HL-60 (cell line): ENCODE results near the gene LKAAEAR1.

Source experiments
- DNase-seq, 2 experiments: peaks; one replicate each; pipeline ENCODE4 v3.0.0-alpha.2; 2010 to 2020; ENCODE audit warnings: low read depth in 1 of 2, low spot score in 1 of 2
- H3K27ac ChIP-seq: fragments of 250-450 bp; sonication (Bioruptor Pico); replicated peaks from 2 replicates; pipeline ENCODE4 v1.5.1; 2020; ENCODE audit warnings: mild to moderate bottlenecking, moderate library complexity
- H3K27me3 ChIP-seq: fragments of 250-450 bp; sonication (Bioruptor Pico); 2 replicates; pipeline ENCODE4 v1.5.1; 2021; ENCODE audit warnings: mild to moderate bottlenecking, moderate library complexity; ENCODE audit not compliant: insufficient read depth, poor library complexity, severe bottlenecking
- H3K4me3 ChIP-seq: replicated peaks from 2 replicates; pipeline ENCODE4 v1.5.1; 2011; ENCODE audit warnings: mild to moderate bottlenecking, control low read depth, low read length; ENCODE audit not compliant: insufficient read depth
- GABPA ChIP-seq: IDR thresholded peaks from 2 replicates; pipeline ENCODE4 v1.6.1; 2012; ENCODE audit warnings: low read depth
- POLR2AphosphoS5 ChIP-seq: IDR thresholded peaks from 2 replicates; pipeline ENCODE4 v1.6.1; 2012; ENCODE audit warnings: low read depth
- SPI1 ChIP-seq: IDR thresholded peaks from 2 replicates; pipeline ENCODE4 v1.6.1; 2012; ENCODE audit warnings: low read depth, mild to moderate bottlenecking, borderline replicate concordance
- TF ChIP-seq, protein P1 (sequence below): IDR thresholded peaks from one replicate; pipeline ENCODE4 v1.5.1; 2011; ENCODE audit warnings: low read length, control low read depth, inconsistent platforms; ENCODE audit not compliant: insufficient read depth
- TF ChIP-seq, protein P2 (sequence below): IDR thresholded peaks from 2 replicates; pipeline ENCODE4 v1.6.1; 2012; ENCODE audit warnings: low read depth; ENCODE audit not compliant: insufficient replicate concordance

LKAAEAR1 gene

DNA sequence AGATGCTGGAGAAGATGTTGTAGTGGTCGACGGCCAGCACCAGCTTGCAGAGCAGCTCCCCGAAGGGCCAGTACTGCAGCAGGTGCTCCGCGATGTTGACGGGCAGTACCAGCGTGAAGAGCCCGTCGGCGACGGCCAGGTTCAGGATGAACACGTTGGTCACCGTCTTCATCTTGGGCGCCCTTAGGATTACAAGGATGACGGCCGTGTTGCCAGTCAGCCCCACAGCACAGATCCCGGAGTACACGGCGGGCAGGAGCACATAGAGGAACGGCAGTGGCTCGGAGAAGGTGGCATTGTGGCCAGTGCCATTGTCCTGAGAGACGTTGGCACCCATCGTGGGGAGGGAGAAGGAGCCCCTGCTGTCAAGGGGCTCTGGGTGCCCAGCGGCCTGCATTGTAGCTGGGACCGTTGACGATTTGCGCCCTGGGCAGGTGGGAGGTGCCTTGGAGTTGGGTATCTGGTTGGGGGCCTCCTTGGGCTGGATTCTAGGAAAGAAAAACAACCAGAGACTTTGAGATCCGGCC lies 22.3 kb upstream of the LKAAEAR1 start:
- TF ChIP-seq, protein P1, sequence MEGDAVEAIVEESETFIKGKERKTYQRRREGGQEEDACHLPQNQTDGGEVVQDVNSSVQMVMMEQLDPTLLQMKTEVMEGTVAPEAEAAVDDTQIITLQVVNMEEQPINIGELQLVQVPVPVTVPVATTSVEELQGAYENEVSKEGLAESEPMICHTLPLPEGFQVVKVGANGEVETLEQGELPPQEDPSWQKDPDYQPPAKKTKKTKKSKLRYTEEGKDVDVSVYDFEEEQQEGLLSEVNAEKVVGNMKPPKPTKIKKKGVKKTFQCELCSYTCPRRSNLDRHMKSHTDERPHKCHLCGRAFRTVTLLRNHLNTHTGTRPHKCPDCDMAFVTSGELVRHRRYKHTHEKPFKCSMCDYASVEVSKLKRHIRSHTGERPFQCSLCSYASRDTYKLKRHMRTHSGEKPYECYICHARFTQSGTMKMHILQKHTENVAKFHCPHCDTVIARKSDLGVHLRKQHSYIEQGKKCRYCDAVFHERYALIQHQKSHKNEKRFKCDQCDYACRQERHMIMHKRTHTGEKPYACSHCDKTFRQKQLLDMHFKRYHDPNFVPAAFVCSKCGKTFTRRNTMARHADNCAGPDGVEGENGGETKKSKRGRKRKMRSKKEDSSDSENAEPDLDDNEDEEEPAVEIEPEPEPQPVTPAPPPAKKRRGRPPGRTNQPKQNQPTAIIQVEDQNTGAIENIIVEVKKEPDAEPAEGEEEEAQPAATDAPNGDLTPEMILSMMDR = no peak
- TF ChIP-seq, protein P2, sequence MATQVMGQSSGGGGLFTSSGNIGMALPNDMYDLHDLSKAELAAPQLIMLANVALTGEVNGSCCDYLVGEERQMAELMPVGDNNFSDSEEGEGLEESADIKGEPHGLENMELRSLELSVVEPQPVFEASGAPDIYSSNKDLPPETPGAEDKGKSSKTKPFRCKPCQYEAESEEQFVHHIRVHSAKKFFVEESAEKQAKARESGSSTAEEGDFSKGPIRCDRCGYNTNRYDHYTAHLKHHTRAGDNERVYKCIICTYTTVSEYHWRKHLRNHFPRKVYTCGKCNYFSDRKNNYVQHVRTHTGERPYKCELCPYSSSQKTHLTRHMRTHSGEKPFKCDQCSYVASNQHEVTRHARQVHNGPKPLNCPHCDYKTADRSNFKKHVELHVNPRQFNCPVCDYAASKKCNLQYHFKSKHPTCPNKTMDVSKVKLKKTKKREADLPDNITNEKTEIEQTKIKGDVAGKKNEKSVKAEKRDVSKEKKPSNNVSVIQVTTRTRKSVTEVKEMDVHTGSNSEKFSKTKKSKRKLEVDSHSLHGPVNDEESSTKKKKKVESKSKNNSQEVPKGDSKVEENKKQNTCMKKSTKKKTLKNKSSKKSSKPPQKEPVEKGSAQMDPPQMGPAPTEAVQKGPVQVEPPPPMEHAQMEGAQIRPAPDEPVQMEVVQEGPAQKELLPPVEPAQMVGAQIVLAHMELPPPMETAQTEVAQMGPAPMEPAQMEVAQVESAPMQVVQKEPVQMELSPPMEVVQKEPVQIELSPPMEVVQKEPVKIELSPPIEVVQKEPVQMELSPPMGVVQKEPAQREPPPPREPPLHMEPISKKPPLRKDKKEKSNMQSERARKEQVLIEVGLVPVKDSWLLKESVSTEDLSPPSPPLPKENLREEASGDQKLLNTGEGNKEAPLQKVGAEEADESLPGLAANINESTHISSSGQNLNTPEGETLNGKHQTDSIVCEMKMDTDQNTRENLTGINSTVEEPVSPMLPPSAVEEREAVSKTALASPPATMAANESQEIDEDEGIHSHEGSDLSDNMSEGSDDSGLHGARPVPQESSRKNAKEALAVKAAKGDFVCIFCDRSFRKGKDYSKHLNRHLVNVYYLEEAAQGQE = no peak
- TF ChIP-seq GABPA (no peak), POLR2AphosphoS5 (no peak), SPI1 (no peak)
- H3K4me3 ChIP-seq = no peak overlapping the region
- H3K27me3 ChIP-seq = peaks cover 6% of the 10 kb centered on the region
- no peak overlapping the region for H3K27ac ChIP-seq
- no peak for DNase-seq

DNA sequence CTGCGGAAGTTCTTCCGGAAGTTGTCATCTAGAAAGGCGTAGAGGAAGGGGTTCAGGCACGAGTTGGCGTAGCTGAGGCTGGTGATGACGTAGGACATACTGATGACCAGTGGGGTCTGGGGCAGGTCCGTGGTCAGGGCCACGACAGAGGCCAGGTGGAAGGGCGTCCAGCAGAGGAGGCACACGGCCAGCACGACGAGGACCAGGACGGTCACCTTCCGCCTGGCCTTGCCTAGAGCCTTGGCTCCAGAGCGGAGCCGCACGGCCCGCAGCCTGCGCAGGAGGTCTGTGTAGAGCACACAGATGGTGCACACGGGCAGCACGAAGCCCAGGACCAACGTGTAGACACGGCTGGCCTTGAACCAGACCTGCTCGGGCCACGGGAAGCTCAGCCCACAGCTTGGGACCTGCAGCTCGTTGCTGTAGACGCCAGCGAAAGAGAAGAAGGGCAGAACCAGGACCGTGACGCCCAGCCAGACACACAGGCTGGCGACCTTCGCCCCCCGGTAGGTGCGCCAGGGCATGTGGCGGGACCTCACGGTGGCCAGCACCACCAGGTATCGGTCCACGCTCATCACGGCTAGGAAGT lies 21.7 kb upstream of the LKAAEAR1 start:
- H3K27ac ChIP-seq = no peak overlapping the region
- H3K4me3 ChIP-seq = no peak overlapping the region
- peaks cover 6% of the 10 kb centered on the region for H3K27me3 ChIP-seq
- TF ChIP-seq GABPA = no peak
- TF ChIP-seq, protein P2 = no peak
- TF ChIP-seq, protein P1 = no peak
- no peak for TF ChIP-seq SPI1
- TF ChIP-seq POLR2AphosphoS5 = no peak
- DNase-seq = no peak

DNA sequence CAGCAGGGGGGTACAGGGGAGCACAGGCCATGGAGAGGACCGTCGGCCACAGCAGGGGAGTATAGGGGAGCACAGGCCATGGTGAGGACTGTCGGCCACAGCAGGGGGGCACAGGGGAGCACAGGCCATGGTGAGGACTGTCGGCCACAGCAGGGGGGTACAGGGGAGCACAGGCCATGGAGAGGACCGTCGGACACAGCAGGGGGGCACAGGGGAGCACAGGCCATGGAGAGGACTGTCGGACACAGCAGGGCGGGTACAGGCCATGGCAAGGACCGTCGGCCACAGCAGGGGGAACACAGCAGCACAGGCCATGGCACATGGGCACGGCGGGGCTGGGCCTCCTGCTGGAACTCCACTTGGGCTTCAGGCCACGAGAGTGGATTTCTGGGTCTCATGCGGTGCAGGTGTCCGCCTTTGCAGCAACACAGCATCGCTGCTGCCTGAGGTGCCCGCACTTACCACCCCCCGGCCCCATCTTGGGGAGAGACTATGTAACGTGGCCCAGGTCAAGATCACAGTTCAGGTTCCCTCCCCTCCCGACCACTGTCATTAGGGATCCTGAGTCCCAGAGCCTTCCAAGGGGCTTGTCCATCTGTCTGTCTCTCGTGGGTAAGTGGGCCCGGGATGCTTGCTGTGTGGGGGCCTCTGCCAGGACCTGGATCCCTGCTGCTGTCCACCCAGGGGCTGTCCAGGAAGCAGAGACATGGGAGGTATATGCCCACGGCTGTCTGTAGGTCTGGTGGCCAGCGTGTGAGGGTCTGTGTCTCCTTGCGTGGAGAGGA lies 20.7 kb upstream of the LKAAEAR1 start:
- TF ChIP-seq, protein P1 = no peak
- TF ChIP-seq GABPA (no peak), POLR2AphosphoS5 (no peak), SPI1 (no peak)
- TF ChIP-seq, protein P2 = no peak
- H3K4me3 ChIP-seq = no peak overlapping the region
- peaks cover 6% of the 10 kb centered on the region for H3K27me3 ChIP-seq
- DNase-seq = no peak
- no peak overlapping the region for H3K27ac ChIP-seq
